H54 (cell line): Measurements from ENCODE around the gene RSPH9.
"Not testable (repeated sequence)": the region's sequence is repeated elsewhere in the genome, so short reads cannot be mapped to it uniquely, and the experiment has no call there.

ENCODE experiments used
- DNase-seq: peaks from one replicate; pipeline ENCODE4 v3.0.0; 2011; ENCODE audit warnings: low spot score, mixed read lengths; ENCODE audit not compliant: insufficient read length
- FAIRE-seq: peaks from 3 replicates; lab custom pipeline; 2011; peaks lifted over from hg19 to GRCh38; lab: Jason Lieb, UNC
- POLR2A ChIP-seq: IDR thresholded peaks from 2 replicates; pipeline ENCODE4 v1.6.1; 2011; ENCODE audit warnings: low read depth, mild to moderate bottlenecking, low read length

The RSPH9 gene

GRCh38 chr6:43699564-43700186 lies 54.8 kb downstream of the RSPH9 start:
- peak; percentile 60 for DNase-seq
- FAIRE-seq, result no peak
- TF ChIP-seq POLR2A, result no peak

GRCh38 chr6:43700939-43701560 lies 56.2 kb downstream of the RSPH9 start:
- FAIRE-seq, DNase-seq: not testable (repeated sequence)

- DNase-seq, result no peak
- TF ChIP-seq POLR2A, result no peak
- no peak for FAIRE-seq
Measured at GRCh38 chr6:43702171-43702533, 57.3 kb downstream of the RSPH9 start.

GRCh38 chr6:43702534-43703440 lies 58.0 kb downstream of the RSPH9 start:
- FAIRE-seq (peak; percentile 79), DNase-seq (peak; percentile 99)
- peak; percentile 24; the same call in 1 of the 2 replicates for TF ChIP-seq POLR2A

GRCh38 chr6:43703512-43704429 lies 58.9 kb downstream of the RSPH9 start:
- no peak for DNase-seq
- FAIRE-seq, result no peak
- TF ChIP-seq POLR2A, result no peak

- TF ChIP-seq POLR2A, result no peak
- no peak for DNase-seq
- FAIRE-seq, result no peak
Measured at GRCh38 chr6:43705996-43706395, 61.2 kb downstream of the RSPH9 start.

- no peak for TF ChIP-seq POLR2A
- DNase-seq (no peak), FAIRE-seq (no peak)
Measured at GRCh38 chr6:43706788-43707187, 62.0 kb downstream of the RSPH9 start.

- no peak for TF ChIP-seq POLR2A
- FAIRE-seq, result no peak
- no peak for DNase-seq
Measured at GRCh38 chr6:43707269-43707668, 62.4 kb downstream of the RSPH9 start.

- no peak for TF ChIP-seq POLR2A
- FAIRE-seq, result no peak
- DNase-seq, result no peak
Measured at GRCh38 chr6:43707767-43708166, 62.9 kb downstream of the RSPH9 start.

- DNase-seq (no peak), FAIRE-seq (no peak)
- TF ChIP-seq POLR2A, result no peak
Measured at GRCh38 chr6:43708860-43709653, 64.2 kb downstream of the RSPH9 start.

GRCh38 chr6:43709654-43710303 lies 64.9 kb downstream of the RSPH9 start:
- FAIRE-seq, result no peak
- TF ChIP-seq POLR2A, result no peak
- DNase-seq, result no peak

GRCh38 chr6:43710576-43710975 lies 65.7 kb downstream of the RSPH9 start:
- no peak for TF ChIP-seq POLR2A
- FAIRE-seq (no peak), DNase-seq (no peak)
